Glutamatergic neuron (in vitro differentiated cells): ENCODE results near the gene ZNF550. TPM values are rescaled to one million over a fixed set of nuclear protein-coding genes. Genes with fewer than 3 reads are reported as not detected.
A peak's percentile ranks its signal among the peaks of the same experiment; 100 is the strongest.

Experiments
- DNase-seq: peaks from one replicate; pipeline ENCODE4 v3.0.0; 2022
- H3K27ac Mint-ChIP-seq: one replicate; pipeline ENCODE4 v1.8.0; 2020; ENCODE audit warnings: mild to moderate bottlenecking, mixed read lengths, inconsistent platforms; ENCODE audit not compliant: unreplicated experiment
- H3K27me3 Mint-ChIP-seq: one replicate; pipeline ENCODE4 v1.8.0; 2020; ENCODE audit warnings: mild to moderate bottlenecking, moderate library complexity, mixed read lengths, inconsistent platforms; ENCODE audit not compliant: unreplicated experiment
- H3K36me3 Mint-ChIP-seq: one replicate; pipeline ENCODE4 v1.8.0; 2020; ENCODE audit warnings: mild to moderate bottlenecking, mixed read lengths, inconsistent platforms; ENCODE audit not compliant: unreplicated experiment
- H3K4me1 Mint-ChIP-seq: one replicate; pipeline ENCODE4 v1.8.0; 2020; ENCODE audit warnings: mild to moderate bottlenecking, low read depth, mixed read lengths, inconsistent platforms; ENCODE audit not compliant: unreplicated experiment
- H3K4me3 Mint-ChIP-seq: one replicate; pipeline ENCODE4 v1.8.0; 2020; ENCODE audit warnings: mild to moderate bottlenecking, mixed read lengths, inconsistent platforms; ENCODE audit not compliant: unreplicated experiment
- H3K9me3 Mint-ChIP-seq: one replicate; pipeline ENCODE4 v1.8.0; 2020; ENCODE audit warnings: mild to moderate bottlenecking, moderate library complexity, mixed read lengths, inconsistent platforms; ENCODE audit not compliant: unreplicated experiment
- total RNA-seq: library from RNA; stranded (reverse); fragmentation: NEBNext Ultra II Directional; extraction: Animal tissue kit (Norgen Biotek cat#: 25700); gene quantifications from one replicate; pipeline ENCODE4 v1.2.1, GENCODE V29; 2021; ENCODE audit not compliant: unreplicated experiment
- TF ChIP-seq, protein P1 (sequence below): fragments of 200-600 bp; sonication (generic); IDR thresholded peaks from one replicate; pipeline ENCODE4 v1.5.0; 2021; ENCODE audit not compliant: partially characterized antibody, unreplicated experiment

The ZNF550 gene
- total RNA-seq, 1 donor from 2014 or later: 12.9 TPM

DNA sequence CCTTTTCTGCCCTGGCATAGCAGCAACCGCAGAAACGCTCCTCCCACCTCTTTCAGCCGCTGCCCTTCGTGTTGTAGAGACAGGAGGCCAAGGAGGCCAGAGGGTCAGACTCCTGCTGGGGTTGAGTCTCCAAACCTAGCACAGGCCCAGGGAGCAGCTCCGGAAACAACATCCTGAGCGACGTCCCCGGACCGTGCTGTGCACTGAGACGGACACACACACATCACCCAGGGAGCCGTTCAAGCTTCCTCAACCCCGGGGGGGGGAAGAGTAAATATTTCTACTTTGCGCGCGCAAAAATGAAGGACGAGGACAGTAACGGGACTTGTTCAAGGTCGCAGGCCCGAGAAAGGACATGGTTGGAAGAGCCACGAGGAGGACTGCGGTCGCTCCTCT, 657 bp downstream of the ZNF550 start:
- H3K9me3 Mint-ChIP-seq: peaks cover 25% of the 10 kb centered on the region
- peaks cover 42% of the 10 kb centered on the region for H3K36me3 Mint-ChIP-seq
- DNase-seq: peak; percentile 25

DNA sequence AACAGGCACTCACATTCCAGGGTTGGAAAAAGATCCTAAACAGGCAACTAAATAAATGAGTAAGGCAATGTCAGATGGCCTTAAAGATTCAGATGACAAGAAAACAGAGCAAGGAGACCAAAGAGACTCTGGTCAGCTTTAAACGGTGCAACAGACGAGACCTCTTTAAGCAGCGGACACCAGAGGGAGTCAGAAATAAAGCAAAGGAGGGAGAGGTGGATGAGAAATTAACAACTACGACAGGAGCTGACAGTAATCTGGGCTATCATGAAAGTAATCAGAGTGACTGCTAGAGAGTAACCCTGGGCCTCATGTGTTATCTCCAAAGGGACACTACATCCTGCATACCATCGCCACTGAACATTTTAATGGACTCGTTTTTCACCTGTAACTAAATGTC, 1.1 kb downstream of the ZNF550 start:
- H3K36me3 Mint-ChIP-seq: peaks cover 37% of the 10 kb centered on the region
- TF ChIP-seq, protein P1, sequence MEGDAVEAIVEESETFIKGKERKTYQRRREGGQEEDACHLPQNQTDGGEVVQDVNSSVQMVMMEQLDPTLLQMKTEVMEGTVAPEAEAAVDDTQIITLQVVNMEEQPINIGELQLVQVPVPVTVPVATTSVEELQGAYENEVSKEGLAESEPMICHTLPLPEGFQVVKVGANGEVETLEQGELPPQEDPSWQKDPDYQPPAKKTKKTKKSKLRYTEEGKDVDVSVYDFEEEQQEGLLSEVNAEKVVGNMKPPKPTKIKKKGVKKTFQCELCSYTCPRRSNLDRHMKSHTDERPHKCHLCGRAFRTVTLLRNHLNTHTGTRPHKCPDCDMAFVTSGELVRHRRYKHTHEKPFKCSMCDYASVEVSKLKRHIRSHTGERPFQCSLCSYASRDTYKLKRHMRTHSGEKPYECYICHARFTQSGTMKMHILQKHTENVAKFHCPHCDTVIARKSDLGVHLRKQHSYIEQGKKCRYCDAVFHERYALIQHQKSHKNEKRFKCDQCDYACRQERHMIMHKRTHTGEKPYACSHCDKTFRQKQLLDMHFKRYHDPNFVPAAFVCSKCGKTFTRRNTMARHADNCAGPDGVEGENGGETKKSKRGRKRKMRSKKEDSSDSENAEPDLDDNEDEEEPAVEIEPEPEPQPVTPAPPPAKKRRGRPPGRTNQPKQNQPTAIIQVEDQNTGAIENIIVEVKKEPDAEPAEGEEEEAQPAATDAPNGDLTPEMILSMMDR: no peak
- H3K4me1 Mint-ChIP-seq: peaks cover 9% of the 10 kb centered on the region
- no peak for DNase-seq
- peaks cover 15% of the 10 kb centered on the region for H3K27me3 Mint-ChIP-seq
- H3K4me3 Mint-ChIP-seq: peak overlapping the region; percentile 99
- H3K9me3 Mint-ChIP-seq: peaks cover 23% of the 10 kb centered on the region
- H3K27ac Mint-ChIP-seq: peak overlapping the region; percentile 31

More for the DNA sequence above, 657 bp downstream of the ZNF550 start:
- peak overlapping the region; percentile 99 for H3K4me3 Mint-ChIP-seq
- H3K27me3 Mint-ChIP-seq: peaks cover 15% of the 10 kb centered on the region
- TF ChIP-seq, protein P1: no peak
- peak overlapping the region; percentile 64 for H3K27ac Mint-ChIP-seq
- H3K4me1 Mint-ChIP-seq: peaks cover 9% of the 10 kb centered on the region

DNA sequence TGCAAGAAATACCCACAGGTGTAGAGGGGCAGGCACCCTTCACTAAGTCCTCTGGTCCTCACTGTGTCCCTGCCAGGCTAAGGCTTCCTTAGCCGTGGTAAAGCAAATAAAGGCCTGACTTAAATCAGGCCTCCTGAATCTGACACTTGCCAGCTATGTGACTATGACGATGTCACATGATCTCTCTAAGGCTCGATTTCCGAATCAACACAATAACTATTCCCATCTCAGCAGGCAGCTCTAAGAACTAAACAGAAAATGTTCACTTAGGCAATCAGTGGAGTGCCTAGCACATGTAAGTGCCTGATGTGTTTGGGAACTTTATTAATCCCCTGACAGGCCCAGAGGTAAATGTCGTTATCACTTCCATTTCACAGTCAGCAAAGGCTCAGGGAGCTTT, 2.0 kb downstream of the ZNF550 start:
- Mint-ChIP-seq H3K27me3 (peaks cover 15% of the 10 kb centered on the region), H3K4me3 (peak overlapping the region; percentile 99), H3K4me1 (peaks cover 9% of the 10 kb centered on the region), H3K9me3 (peaks cover 23% of the 10 kb centered on the region), H3K27ac (peak overlapping the region; percentile 41), H3K36me3 (peaks cover 36% of the 10 kb centered on the region)
- no peak for DNase-seq
- TF ChIP-seq, protein P1: no peak

DNA sequence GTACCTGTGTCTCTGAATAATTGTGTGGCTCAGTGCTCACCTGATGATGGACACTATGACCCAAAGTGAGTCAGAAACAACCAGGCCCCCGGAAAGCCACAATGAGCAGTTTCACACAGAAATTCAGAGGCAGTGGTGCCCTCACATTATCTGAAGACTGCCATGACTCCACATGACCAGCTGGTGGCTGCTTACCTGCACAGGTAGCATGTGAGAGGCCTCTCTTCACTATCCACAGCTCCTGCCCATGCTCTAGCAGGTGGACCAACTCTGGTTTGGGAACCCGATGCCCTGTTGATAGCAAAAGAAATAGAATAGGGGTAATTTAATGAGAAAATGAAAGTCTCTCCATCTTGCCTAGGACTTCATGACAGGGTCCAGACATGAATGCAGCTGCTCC, 7.2 kb downstream of the ZNF550 start:
- TF ChIP-seq, protein P1: no peak
- H3K27me3 Mint-ChIP-seq: peaks cover 5% of the 10 kb centered on the region
- peaks cover 3% of the 10 kb centered on the region for H3K9me3 Mint-ChIP-seq
- no peak overlapping the region for H3K27ac Mint-ChIP-seq
- H3K4me1 Mint-ChIP-seq: peaks cover 2% of the 10 kb centered on the region
- H3K4me3 Mint-ChIP-seq: no peak overlapping the region
- DNase-seq: no peak
- peaks cover 57% of the 10 kb centered on the region for H3K36me3 Mint-ChIP-seq

DNA sequence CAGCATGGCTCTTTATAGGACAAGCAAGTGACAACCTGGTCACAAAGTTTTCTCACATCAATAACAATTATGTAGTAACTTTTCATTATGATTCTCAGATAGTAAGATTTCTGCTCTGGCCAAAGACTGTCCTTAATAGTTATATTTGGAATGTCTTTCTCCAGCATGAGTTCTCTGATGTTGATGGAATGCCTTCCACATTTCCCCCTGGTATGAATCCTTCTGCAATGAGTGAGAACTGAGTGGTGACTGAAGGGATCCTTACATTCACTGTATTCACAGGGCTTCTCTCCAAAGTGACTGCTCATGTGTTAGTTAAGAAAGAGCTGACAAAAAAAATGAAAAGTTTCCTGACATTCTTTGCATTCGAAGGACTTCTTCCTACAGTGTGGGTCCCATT, 13.2 kb downstream of the ZNF550 start:
- Mint-ChIP-seq H3K9me3 (peaks cover 8% of the 10 kb centered on the region), H3K4me3 (no peak overlapping the region), H3K27ac (no peak overlapping the region), H3K36me3 (peaks cover 79% of the 10 kb centered on the region), H3K4me1 (no peaks in the 10 kb centered on the region), H3K27me3 (peaks cover 3% of the 10 kb centered on the region)
- TF ChIP-seq, protein P1: no peak
- no peak for DNase-seq
